NCI-H82 (cell line): Measurements from ENCODE around the gene TRAPPC3.

Experiments used
- DNase-seq: peaks from one replicate; lab custom pipeline; 2025; lab: John Stamatoyannopoulos, UW

Gene TRAPPC3

GRCh38 chr1:36151134-36151844, 2.0 kb upstream of the TRAPPC3 start:
- peak; percentile 47 for DNase-seq

- DNase-seq: peak; percentile 98
Measured at GRCh38 chr1:36150296-36151133, 1.2 kb upstream of the TRAPPC3 start.

GRCh38 chr1:36149973-36150295, 648 bp upstream of the TRAPPC3 start:
- DNase-seq: peak; percentile 51

GRCh38 chr1:36148821-36149236, 457 bp downstream of the TRAPPC3 start:
- DNase-seq: no peak

GRCh38 chr1:36144413-36144812, 4.9 kb downstream of the TRAPPC3 start:
- no peak for DNase-seq

- no peak for DNase-seq
Measured at GRCh38 chr1:36143424-36143823, 5.9 kb downstream of the TRAPPC3 start.

GRCh38 chr1:36142121-36142520, 7.2 kb downstream of the TRAPPC3 start:
- DNase-seq: no peak

- no peak for DNase-seq
Measured at GRCh38 chr1:36139521-36139920, 9.8 kb downstream of the TRAPPC3 start.

GRCh38 chr1:36137776-36138175, 11.5 kb downstream of the TRAPPC3 start:
- DNase-seq: no peak

GRCh38 chr1:36137226-36137625, 12.1 kb downstream of the TRAPPC3 start:
- DNase-seq: no peak

- DNase-seq: no peak
Measured at GRCh38 chr1:36136535-36136934, 12.8 kb downstream of the TRAPPC3 start.

- no peak for DNase-seq
Measured at GRCh38 chr1:36135796-36136195, 13.5 kb downstream of the TRAPPC3 start.

GRCh38 chr1:36135330-36135667, 14.0 kb downstream of the TRAPPC3 start:
- DNase-seq: no peak

- peak; percentile 75 for DNase-seq
Measured at GRCh38 chr1:36134505-36135329, 14.6 kb downstream of the TRAPPC3 start.

GRCh38 chr1:36134031-36134430, 15.3 kb downstream of the TRAPPC3 start:
- DNase-seq: no peak

GRCh38 chr1:36133484-36133883, 15.8 kb downstream of the TRAPPC3 start:
- no peak for DNase-seq

- no peak for DNase-seq
Measured at GRCh38 chr1:36132029-36132428, 17.3 kb downstream of the TRAPPC3 start.

GRCh38 chr1:36128905-36129206, 20.4 kb downstream of the TRAPPC3 start:
- DNase-seq: no peak

GRCh38 chr1:36128126-36128904, 21.0 kb downstream of the TRAPPC3 start:
- DNase-seq: peak; percentile 18

- no peak for DNase-seq
Measured at GRCh38 chr1:36126797-36127500, 22.3 kb downstream of the TRAPPC3 start.

- no peak for DNase-seq
Measured at GRCh38 chr1:36126005-36126716, 23.1 kb downstream of the TRAPPC3 start.
